ENCODE measurements around the gene DISP3. TPM values are rescaled to one million over a fixed set of nuclear protein-coding genes. Genes with fewer than 3 reads are reported as not detected.

DISP3 gene
- total and polyA plus RNA-seq, 8 donors = 0.13 to 6.7 (median 0.74) TPM

- no peaks in the 10 kb centered on the region for H3K27me3 ChIP-seq
- intact Hi-C loops (cut with DNase I) = no loop called here
Measured at GRCh38 chr1:11581445-11581991, 102.6 kb downstream of the DISP3 start.

GRCh38 chr1:11585389-11585788 lies 106.4 kb downstream of the DISP3 start:
- Histone ChIP-seq H3K27me3 (no peaks in the 10 kb centered on the region), H3K27ac (no peak overlapping the region), H3K4me1 (no peaks in the 10 kb centered on the region), H3K9me3 (no peaks in the 10 kb centered on the region), H3K36me3 (no peaks in the 10 kb centered on the region), H3K4me3 (no peak overlapping the region)
- no peak for DNase-seq
- no peak for TF ChIP-seq CTCF (IDR thresholded peaks at IDR 0.05)
- FAIRE-seq = no peak
- intact Hi-C loops (cut with DNase I) = no loop called here
- WGBS, 2 donors = 44 to 50% methylated on average over 11 of the region's 11 CpGs
- no peak for ATAC-seq

More at GRCh38 chr1:11581445-11581991, 102.6 kb downstream of the DISP3 start:
- no peak for ATAC-seq
- Histone ChIP-seq H3K9me3 (no peaks in the 10 kb centered on the region), H3K4me3 (no peak overlapping the region), H3K36me3 (no peaks in the 10 kb centered on the region), H3K27ac (no peak overlapping the region), H3K4me1 (no peaks in the 10 kb centered on the region)
- no peak for TF ChIP-seq CTCF (IDR thresholded peaks at IDR 0.05)
- no peak for DNase-seq
- no peak for FAIRE-seq
- WGBS, 2 donors = 39 to 43% methylated on average over 8 of the region's 8 CpGs

Other genes with a start within 250 kb of the DISP3 start
- 10 to 100 TPM; 11.9 to 22.6 (median 15.8) TPM for gene MTOR, start 216.6 kb upstream of the DISP3 start, total RNA-seq
- gene MTOR, start 216.6 kb upstream of the DISP3 start, polyA plus RNA-seq = 10 to 100 TPM; 14.1 to 16.7 TPM
- gene UBIAD1, start 206.0 kb upstream of the DISP3 start, total RNA-seq = 10 to 100 TPM in 2 of 6 donors, 1 to 10 TPM in 4; 6.9 to 13.9 (median 8.7) TPM
- 1 to 10 TPM; 3.7 to 6.6 TPM for gene UBIAD1, start 206.0 kb upstream of the DISP3 start, polyA plus RNA-seq
- gene FBXO2, start 175.3 kb downstream of the DISP3 start, total RNA-seq = 10 to 100 TPM; 27.5 to 75.6 (median 43.7) TPM
- gene FBXO2, start 175.3 kb downstream of the DISP3 start, polyA plus RNA-seq = 10 to 100 TPM; 25.3 to 58.6 TPM
- gene FBXO44, start 175.7 kb downstream of the DISP3 start, total RNA-seq = 10 to 100 TPM; 12.1 to 19.0 (median 14.8) TPM
- gene FBXO44, start 175.7 kb downstream of the DISP3 start, polyA plus RNA-seq = 10 to 100 TPM; 36.9 to 54.6 TPM
- 1 to 10 TPM; 4.8 to 8.0 (median 6.9) TPM for gene FBXO6, start 185.0 kb downstream of the DISP3 start, total RNA-seq
- gene FBXO6, start 185.0 kb downstream of the DISP3 start, polyA plus RNA-seq = 1 to 10 TPM; 7.7 TPM
- gene MAD2L2, start 202.0 kb downstream of the DISP3 start, total RNA-seq = 10 to 100 TPM; 15.6 to 23.7 (median 20.2) TPM
- 10 to 100 TPM; 24.5 to 27.0 TPM for gene MAD2L2, start 202.0 kb downstream of the DISP3 start, polyA plus RNA-seq
- under 1 TPM in 5 of 6 donors, not detected in 1; 0.03 to 0.09 (median 0.03) TPM for gene DRAXIN, start 212.6 kb downstream of the DISP3 start, total RNA-seq
- under 1 TPM; under 0.01 TPM for gene DRAXIN, start 212.6 kb downstream of the DISP3 start, polyA plus RNA-seq

Measured in pancreas (tissue), 10 donors.